Measurements from ENCODE around the gene DACT2.

Gene DACT2

GRCh38 chr6:168280020-168280898, 39.3 kb downstream of the DACT2 start:
- TF ChIP-seq, protein P1, sequence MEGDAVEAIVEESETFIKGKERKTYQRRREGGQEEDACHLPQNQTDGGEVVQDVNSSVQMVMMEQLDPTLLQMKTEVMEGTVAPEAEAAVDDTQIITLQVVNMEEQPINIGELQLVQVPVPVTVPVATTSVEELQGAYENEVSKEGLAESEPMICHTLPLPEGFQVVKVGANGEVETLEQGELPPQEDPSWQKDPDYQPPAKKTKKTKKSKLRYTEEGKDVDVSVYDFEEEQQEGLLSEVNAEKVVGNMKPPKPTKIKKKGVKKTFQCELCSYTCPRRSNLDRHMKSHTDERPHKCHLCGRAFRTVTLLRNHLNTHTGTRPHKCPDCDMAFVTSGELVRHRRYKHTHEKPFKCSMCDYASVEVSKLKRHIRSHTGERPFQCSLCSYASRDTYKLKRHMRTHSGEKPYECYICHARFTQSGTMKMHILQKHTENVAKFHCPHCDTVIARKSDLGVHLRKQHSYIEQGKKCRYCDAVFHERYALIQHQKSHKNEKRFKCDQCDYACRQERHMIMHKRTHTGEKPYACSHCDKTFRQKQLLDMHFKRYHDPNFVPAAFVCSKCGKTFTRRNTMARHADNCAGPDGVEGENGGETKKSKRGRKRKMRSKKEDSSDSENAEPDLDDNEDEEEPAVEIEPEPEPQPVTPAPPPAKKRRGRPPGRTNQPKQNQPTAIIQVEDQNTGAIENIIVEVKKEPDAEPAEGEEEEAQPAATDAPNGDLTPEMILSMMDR (IDR thresholded peaks at IDR 0.05; ENCODE audit: low read depth, low read length), result no peak
- DNase-seq (ENCODE audit: extremely low read depth, low read depth), result no peak

DNA sequence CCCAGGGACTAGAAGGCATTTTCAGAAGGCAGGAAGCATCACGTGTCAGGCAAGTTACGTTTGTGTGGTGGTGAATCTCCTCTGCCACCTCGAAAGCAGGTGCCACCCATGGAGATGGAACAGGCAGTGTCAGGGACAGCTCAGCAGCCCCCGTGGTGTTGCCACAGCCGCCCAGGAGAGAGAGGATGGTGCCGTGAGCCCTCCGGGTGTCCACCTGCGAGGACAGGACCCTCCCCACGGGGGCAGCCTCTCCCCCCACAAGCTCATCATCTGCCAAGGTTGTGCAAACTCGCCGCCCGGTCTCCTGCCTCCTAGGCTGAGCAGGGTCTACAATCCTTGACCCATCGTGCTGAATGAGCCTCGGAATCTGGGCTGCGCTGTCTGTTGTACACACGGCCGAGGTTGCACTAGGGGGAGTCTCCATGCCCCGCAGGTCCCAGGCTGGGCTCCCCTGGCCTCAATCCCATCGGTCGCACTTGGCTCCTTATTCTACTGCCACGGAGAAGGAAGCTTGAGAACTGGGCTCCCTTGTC, 40.1 kb downstream of the DACT2 start:
- TF ChIP-seq, protein P1 (IDR thresholded peaks at IDR 0.05; ENCODE audit: low read depth, low read length), result no peak
- no peak for DNase-seq (ENCODE audit: extremely low read depth, low read depth)

GRCh38 chr6:168278904-168279303, 40.7 kb downstream of the DACT2 start:
- TF ChIP-seq, protein P1 (IDR thresholded peaks at IDR 0.05; ENCODE audit: low read depth, low read length), result no peak
- no peak for DNase-seq (ENCODE audit: extremely low read depth, low read depth)

- TF ChIP-seq, protein P1 (IDR thresholded peaks at IDR 0.05; ENCODE audit: low read depth, low read length), result no peak
- DNase-seq (ENCODE audit: extremely low read depth, low read depth), result no peak
These were observed 42.3 kb downstream of the DACT2 start for GRCh38 chr6:168277274-168277669.

GRCh38 chr6:168276576-168277273, 42.9 kb downstream of the DACT2 start:
- no peak for DNase-seq (ENCODE audit: extremely low read depth, low read depth)
- TF ChIP-seq, protein P1 (IDR thresholded peaks at IDR 0.05; ENCODE audit: low read depth, low read length), result no peak

DNA sequence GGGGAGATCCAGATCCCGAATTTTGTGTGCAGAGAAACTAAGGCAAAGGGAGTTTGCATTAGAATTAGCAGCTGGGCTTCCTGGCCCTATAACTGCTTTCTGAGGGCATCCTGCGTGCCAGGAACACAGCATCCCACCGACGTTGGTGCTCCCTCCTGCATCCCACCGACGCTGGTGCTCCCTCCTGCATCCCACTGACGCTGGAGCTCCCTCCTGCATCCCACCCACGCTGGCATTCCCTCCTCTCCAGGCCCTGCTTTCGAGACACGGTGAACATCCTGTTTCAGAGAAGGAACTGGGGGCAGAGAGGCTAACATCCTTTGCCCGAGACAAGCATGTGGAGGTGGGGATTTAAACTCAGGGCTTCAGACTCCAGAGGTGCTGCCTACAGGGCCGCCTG, 44.4 kb downstream of the DACT2 start:
- no peak for DNase-seq (ENCODE audit: extremely low read depth, low read depth)
- TF ChIP-seq, protein P1 (IDR thresholded peaks at IDR 0.05; ENCODE audit: low read depth, low read length), result no peak

All from AG09319 (cell line).